Peyer's patch (tissue), 4 donors: ENCODE measurements around the gene TAPBPL. TPM values are rescaled to one million over a fixed set of nuclear protein-coding genes. Genes with fewer than 3 reads are reported as not detected.
"Not testable (repeated sequence)": the region's sequence is repeated elsewhere in the genome, so short reads cannot be mapped to it uniquely, and the experiment has no call there.

Experiments
- DNase-seq, 3 donors: peaks; one replicate each; pipeline ENCODE4 v3.0.0-alpha.2; 2017 to 2019
- H3K27ac ChIP-seq, 4 donors: fragments of 200-600 bp; sonication (generic); one replicate each; pipeline ENCODE4 v1.5.1; 2016 to 2019
- H3K27me3 ChIP-seq, 2 donors: fragments of 200-600 bp; sonication (generic); one replicate each; pipeline ENCODE4 v1.5.1; 2019
- H3K36me3 ChIP-seq, 3 donors: fragments of 200-600 bp; sonication (generic); one replicate each; pipeline ENCODE4 v1.5.1; 2016 to 2019
- H3K4me1 ChIP-seq, 4 donors: fragments of 200-600 bp; sonication (generic); one replicate each; pipeline ENCODE4 v1.5.1; 2016 to 2019
- H3K4me3 ChIP-seq, 4 donors: fragments of 200-600 bp; sonication (generic); 1 replicate in 3 of 4; 2 replicates in 1 of 4; pipeline ENCODE4 v1.5.1; 2016 to 2019; ENCODE audit warnings: mild to moderate bottlenecking in 1 of 4
- H3K9me3 ChIP-seq, 4 donors: fragments of 200-600 bp; sonication (generic); one replicate each; pipeline ENCODE4 v1.5.1; 2016 to 2019; ENCODE audit warnings: mild to moderate bottlenecking in 1 of 4
- POLR2A ChIP-seq, 2 donors: fragments of 450-650 bp; IDR thresholded peaks; one replicate each; pipeline ENCODE4 v1.5.1; 2017; ENCODE audit warnings: antibody characterized with exemption in 2 of 2, mild to moderate bottlenecking in 2 of 2, moderate library complexity in 2 of 2
- total RNA-seq, 4 donors: library from RNA; depleted of rRNA; stranded (reverse); fragments of >200 nt; gene quantifications; one replicate each; pipeline ENCODE4 v1.1.0, GENCODE V29; 2016
- TF ChIP-seq, protein P1 (sequence below), 6 experiments: fragments of 450-650 bp in 4 of 6; fragments of 200-600 bp in 2 of 6; sonication (generic) in 1 of 6; IDR thresholded peaks; one replicate each; pipeline ENCODE4 v1.5.1; 2017 to 2019; ENCODE audit warnings: antibody characterized with exemption in 6 of 6, mild to moderate bottlenecking in 3 of 6, moderate library complexity in 1 of 6

Gene TAPBPL
- total RNA-seq, 4 donors from 2014 or later, result 44.6 to 124 (median 95.5) TPM

DNA sequence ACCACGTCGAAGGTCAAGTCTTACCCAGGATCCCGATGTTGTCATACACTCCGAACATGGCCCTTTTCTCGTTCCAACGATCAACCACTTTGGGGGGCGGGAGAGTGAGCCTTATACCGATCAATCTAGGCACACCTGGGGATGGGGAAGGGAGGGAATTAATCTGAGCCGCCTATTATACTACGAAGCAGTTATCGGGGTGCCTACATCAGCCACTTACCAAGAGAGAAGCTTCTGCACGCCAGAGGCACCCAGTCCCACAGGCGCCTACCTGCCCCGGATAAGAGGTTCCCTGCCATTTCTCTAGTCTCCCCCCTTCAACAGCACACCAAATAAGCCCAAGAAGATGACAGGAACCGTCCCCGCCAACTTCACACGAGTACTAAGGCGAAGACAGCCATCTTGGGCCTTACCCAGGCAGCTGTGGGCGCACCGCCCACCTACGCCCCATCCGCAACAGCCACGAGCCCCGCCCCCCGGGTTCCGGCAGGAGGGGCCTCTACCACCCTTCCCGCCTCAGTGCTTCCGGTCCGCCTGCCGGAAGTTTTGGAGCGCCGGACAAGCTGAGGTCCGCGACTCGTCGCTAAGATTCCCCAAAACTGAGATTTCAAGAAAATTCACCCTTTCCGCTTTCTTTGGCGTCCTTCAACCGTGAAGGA is 41.1 kb downstream of the TAPBPL start, which contains the start of gene MRPL51:
Gene MRPL51, minus strand, starts transcription at position 425 of the 659 bp plus-strand sequence. Its CDS starts 126 bp downstream, at position 299.
- peak within 1 kb of the TSS; percentile 73 to 85 (median 80) for H3K4me3 ChIP-seq
- H3K27me3 ChIP-seq, result no peaks in the 10 kb centered on the region
- TF ChIP-seq, protein P1, sequence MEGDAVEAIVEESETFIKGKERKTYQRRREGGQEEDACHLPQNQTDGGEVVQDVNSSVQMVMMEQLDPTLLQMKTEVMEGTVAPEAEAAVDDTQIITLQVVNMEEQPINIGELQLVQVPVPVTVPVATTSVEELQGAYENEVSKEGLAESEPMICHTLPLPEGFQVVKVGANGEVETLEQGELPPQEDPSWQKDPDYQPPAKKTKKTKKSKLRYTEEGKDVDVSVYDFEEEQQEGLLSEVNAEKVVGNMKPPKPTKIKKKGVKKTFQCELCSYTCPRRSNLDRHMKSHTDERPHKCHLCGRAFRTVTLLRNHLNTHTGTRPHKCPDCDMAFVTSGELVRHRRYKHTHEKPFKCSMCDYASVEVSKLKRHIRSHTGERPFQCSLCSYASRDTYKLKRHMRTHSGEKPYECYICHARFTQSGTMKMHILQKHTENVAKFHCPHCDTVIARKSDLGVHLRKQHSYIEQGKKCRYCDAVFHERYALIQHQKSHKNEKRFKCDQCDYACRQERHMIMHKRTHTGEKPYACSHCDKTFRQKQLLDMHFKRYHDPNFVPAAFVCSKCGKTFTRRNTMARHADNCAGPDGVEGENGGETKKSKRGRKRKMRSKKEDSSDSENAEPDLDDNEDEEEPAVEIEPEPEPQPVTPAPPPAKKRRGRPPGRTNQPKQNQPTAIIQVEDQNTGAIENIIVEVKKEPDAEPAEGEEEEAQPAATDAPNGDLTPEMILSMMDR (IDR thresholded peaks at IDR 0.05), result no peak
- TF ChIP-seq POLR2A (IDR thresholded peaks at IDR 0.05), result peak; percentile 70 to 82
- peaks cover 0 to 18% (median 0%) of the 10 kb centered on the region in 3 donors for H3K36me3 ChIP-seq
- peak; percentile 98 to 99 (median 98) for DNase-seq
- H3K27ac ChIP-seq, result peak within 1 kb of the TSS; percentile 94 to 97 (median 95)
- no peaks in the 10 kb centered on the region for H3K9me3 ChIP-seq
- H3K4me1 ChIP-seq, result peaks cover 0 to 18% (median 6%) of the 10 kb centered on the region in 4 donors

DNA sequence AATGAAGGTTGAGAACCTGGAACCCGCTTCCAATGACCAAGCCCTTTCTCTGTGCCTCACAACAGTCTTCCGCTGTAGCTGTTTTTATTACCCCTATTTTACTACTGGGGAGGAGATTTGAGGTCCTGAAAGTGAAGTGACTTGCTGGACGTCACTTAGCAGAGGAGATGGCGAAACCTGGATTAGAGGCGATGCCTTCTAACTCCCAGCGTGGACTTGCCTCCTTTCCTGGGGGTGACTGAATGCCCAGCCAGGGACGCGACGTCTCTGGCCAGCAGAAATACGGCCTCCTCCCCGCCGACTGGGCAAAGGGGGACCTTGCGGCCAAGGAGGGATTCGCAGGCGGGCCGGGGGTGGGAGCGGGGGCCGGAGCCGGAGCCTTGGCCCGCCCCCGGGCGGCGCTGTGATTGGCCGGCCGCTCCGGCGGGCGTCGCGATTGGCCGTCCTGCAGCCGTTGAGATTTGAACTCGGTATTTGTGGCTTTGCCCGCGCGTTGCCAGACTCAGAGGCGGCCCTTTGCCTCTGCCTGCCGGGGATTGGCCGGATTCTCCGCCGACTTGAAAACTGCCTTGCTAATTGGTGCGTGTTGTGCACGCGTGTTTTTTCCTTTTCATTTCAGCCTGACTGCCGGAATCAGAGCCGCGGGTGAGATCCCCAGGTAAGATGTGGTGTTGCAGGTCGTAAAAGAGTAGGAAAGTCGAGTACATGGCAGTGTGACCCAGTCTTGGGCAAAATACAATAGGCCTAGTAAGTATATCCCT is 41.8 kb downstream of the TAPBPL start, which contains the start of gene NCAPD2:
Gene NCAPD2, plus strand, starts transcription at position 606 of the 761 bp plus-strand sequence. CDS start 997 bp downstream, outside the sequence.
- Histone ChIP-seq H3K4me1 (peaks cover 0 to 18% (median 6%) of the 10 kb centered on the region in 4 donors), H3K27me3 (no peaks in the 10 kb centered on the region), H3K27ac (peak within 1 kb of the TSS; percentile 94 to 97 (median 95)), H3K9me3 (no peaks in the 10 kb centered on the region), H3K4me3 (peak within 1 kb of the TSS; percentile 73 to 85 (median 80)), H3K36me3 (peaks cover 0 to 25% (median 0%) of the 10 kb centered on the region in 3 donors)
- no peak for TF ChIP-seq POLR2A (IDR thresholded peaks at IDR 0.05)
- TF ChIP-seq, protein P1 (IDR thresholded peaks at IDR 0.05), result peak in 5 of 6 experiments; percentile 40 to 66 (median 65)
- peak; percentile 94 to 98 (median 96) for DNase-seq

DNA sequence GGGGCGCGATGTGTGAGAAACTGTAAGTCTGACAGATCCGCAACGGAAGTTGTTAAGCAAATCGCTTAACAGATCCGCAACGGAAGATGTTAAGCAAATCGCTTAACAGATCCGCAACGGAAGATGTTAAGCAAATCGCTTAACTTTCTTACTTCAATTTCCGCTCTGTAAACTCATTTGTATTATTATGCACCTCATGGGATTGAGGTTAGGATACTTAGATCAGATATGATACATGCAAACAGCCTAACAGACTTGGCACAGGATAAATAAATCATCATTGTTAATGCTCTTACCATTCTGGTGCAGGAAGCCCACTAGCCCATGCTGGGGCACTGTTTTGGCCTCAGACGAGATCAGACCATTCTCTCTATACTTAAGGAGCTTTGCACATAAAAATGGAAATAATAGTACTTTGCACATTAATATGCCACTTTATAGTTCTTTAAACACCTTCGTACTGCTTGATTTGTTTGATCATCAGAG is 42.5 kb downstream of the TAPBPL start:
- H3K36me3 ChIP-seq, result peaks cover 0 to 31% (median 0%) of the 10 kb centered on the region in 3 donors
- no peak for DNase-seq
- peak overlapping the region; percentile 73 to 85 (median 80) for H3K4me3 ChIP-seq
- no peaks in the 10 kb centered on the region for H3K27me3 ChIP-seq
- peak overlapping the region; percentile 94 to 97 (median 95) for H3K27ac ChIP-seq
- no peaks in the 10 kb centered on the region for H3K9me3 ChIP-seq
- H3K4me1 ChIP-seq, result peaks cover 0 to 18% (median 6%) of the 10 kb centered on the region in 4 donors
- TF ChIP-seq POLR2A (IDR thresholded peaks at IDR 0.05), result no peak
- TF ChIP-seq, protein P1 (IDR thresholded peaks at IDR 0.05), result no peak

DNA sequence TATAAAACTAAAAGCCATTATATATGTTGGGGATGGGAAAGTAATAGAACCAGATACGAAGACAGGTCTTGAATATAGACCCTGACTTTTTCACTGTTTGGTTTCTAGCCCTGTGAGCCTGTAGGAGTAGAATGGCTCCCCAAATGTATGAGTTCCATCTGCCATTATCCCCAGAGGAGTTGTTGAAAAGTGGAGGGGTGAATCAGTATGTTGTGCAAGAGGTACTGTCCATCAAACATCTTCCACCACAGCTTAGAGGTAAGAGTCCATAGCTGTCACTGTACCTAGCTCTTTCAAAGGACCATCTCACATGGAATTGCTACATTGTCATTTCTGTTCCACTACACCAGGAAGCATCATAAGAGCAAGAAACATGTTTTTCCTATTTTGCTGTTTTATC is 43.1 kb downstream of the TAPBPL start:
- DNase-seq, result no peak
- Histone ChIP-seq H3K36me3 (peaks cover 0 to 38% (median 0%) of the 10 kb centered on the region in 3 donors), H3K4me1 (peaks cover 0 to 18% (median 6%) of the 10 kb centered on the region in 4 donors), H3K9me3 (no peaks in the 10 kb centered on the region), H3K27ac (peak overlapping the region in 2 of 4 donors; percentile 94), H3K27me3 (no peaks in the 10 kb centered on the region), H3K4me3 (peak overlapping the region in 1 of 4 donors; percentile 73)
- TF ChIP-seq POLR2A (IDR thresholded peaks at IDR 0.05), result no peak
- TF ChIP-seq, protein P1 (IDR thresholded peaks at IDR 0.05), result no peak

DNA sequence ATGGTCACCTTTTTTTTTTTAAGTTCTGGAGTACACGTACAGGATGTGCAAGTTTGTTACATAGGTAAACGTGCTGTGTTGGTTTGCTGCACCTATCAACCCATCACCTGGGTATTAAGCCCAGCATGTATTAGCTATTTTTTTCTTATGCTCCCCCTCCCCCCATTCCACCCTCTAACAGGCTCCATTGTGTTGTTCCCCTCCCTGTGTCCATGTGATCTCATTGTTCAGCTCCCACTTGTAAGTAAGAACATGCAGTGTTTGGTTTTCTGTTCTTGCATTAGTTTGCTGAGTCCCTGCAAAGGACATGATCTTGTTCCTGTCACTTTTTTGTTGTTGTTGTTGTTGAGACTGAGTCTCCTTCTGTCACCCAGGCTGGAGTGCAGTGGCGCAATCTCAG is 45.4 kb downstream of the TAPBPL start:
- DNase-seq, H3K27ac ChIP-seq, H3K4me3 ChIP-seq, H3K9me3 ChIP-seq, H3K27me3 ChIP-seq: not testable (repeated sequence)
- Histone ChIP-seq H3K4me1 (peaks cover 0 to 17% (median 5%) of the 10 kb centered on the region in 4 donors), H3K36me3 (peaks cover 0 to 34% (median 0%) of the 10 kb centered on the region in 3 donors)
